HCT116 (cell line): ENCODE data around the gene FAM222B. TPM values are rescaled to one million over a fixed set of nuclear protein-coding genes. Genes with fewer than 3 reads are reported as not detected.

Experiments
- ATAC-seq: fragments of 200-7000 bp; cut with Tn5 transposase; 2 replicates; pipeline ENCODE4 v1.9.1; 2020; ENCODE audit warnings: mild to moderate bottlenecking, moderate library complexity
- BruUV-seq: library from RNA; stranded (reverse); fragments of 400-500 nt; replicated peaks from 2 replicates; lab custom pipeline; 2021; lab: Mats Ljungman, UMichigan
- CTCF ChIA-PET: fragments of 300-600 bp; sonication (Branson Sonifier 250); formaldehyde crosslinking; loops from one replicate; lab custom pipeline; 2021; ENCODE audit warnings: antibody characterized with exemption; lab: Charles Lee
- POLR2A ChIA-PET: fragments of 300-600, 350-600 bp; sonication (Branson Sonifier 250); formaldehyde crosslinking; loops from one replicate; lab custom pipeline; 2021; ENCODE audit warnings: antibody characterized with exemption; lab: Charles Lee
- RAD21 ChIA-PET, 2 experiments: fragments of 300-600 bp; sonication (Branson Sonifier 250); formaldehyde crosslinking; loops; one replicate each; lab custom pipeline; 2023; ENCODE audit warnings: low total read pairs in 2 of 2; ENCODE audit not compliant: uncharacterized antibody in 2 of 2, unreplicated experiment in 2 of 2, low non-redundant PET in 1 of 2; lab: Charles Lee
- DNase-seq: peaks from one replicate; pipeline ENCODE4 v3.0.0-alpha.2; 2010; ENCODE audit warnings: low read depth, low spot score
- H2AFZ ChIP-seq: fragments of 200-600 bp; shearing (Covaris generic), sonication (generic); 2 replicates; pipeline ENCODE4 v1.6.1; 2017; ENCODE audit warnings: low read depth, mixed run types, mixed read lengths, antibody characterized with exemption, low read length; ENCODE audit not compliant: poor library complexity, severe bottlenecking
- H3K27ac ChIP-seq: 2 replicates; pipeline ENCODE4 v1.5.1; 2012; ENCODE audit warnings: low read depth, low read length
- H3K27me3 ChIP-seq: fragments of 200-600 bp; sonication (generic); 2 replicates; pipeline ENCODE4 v1.6.1; 2016; ENCODE audit warnings: mixed run types, low read length, mixed read lengths; ENCODE audit not compliant: insufficient read depth
- H3K36me3 ChIP-seq, 2 experiments: fragments of 200-500 bp in 1 of 2; fragments of 200-600 bp in 1 of 2; sonication (Bioruptor generic) in 1 of 2; sonication (generic) in 1 of 2; 2 replicates each; pipeline versions ENCODE4 v1.5.1 to v1.6.1; 2014 to 2016; ENCODE audit warnings: low read length in 2 of 2, inconsistent platforms in 1 of 2, mixed read lengths in 1 of 2, mixed run types in 1 of 2; ENCODE audit not compliant: insufficient read depth in 2 of 2, control insufficient read depth in 1 of 2
- H3K4me1 ChIP-seq, 2 experiments: fragments of 200-600 bp in 1 of 2; sonication (generic) in 1 of 2; 2 replicates each; pipeline versions ENCODE4 v1.5.1 to v1.6.1; 2012 to 2017; ENCODE audit warnings: low read length in 2 of 2, inconsistent platforms in 1 of 2, mild to moderate bottlenecking in 1 of 2, mixed read lengths in 1 of 2, mixed run types in 1 of 2, moderate library complexity in 1 of 2; ENCODE audit not compliant: insufficient read depth in 2 of 2, control insufficient read depth in 1 of 2
- H3K4me2 ChIP-seq: fragments of 200-600 bp; sonication (generic); 2 replicates; pipeline ENCODE4 v1.6.1; 2017; ENCODE audit warnings: mixed run types, low read length, mixed read lengths
- H3K4me3 ChIP-seq, 2 experiments: fragments of 200-600 bp in 1 of 2; sonication (generic) in 1 of 2; replicated peaks in 1 of 2; 2 replicates each; pipeline ENCODE4 v1.5.1; 2011 to 2016; ENCODE audit warnings: low read length in 2 of 2, control low read depth in 1 of 2, low read depth in 1 of 2, mild to moderate bottlenecking in 1 of 2, mixed read lengths in 1 of 2, mixed run types in 1 of 2
- H3K79me2 ChIP-seq: fragments of 200-600 bp; sonication (generic); 2 replicates; pipeline ENCODE4 v1.6.1; 2017; ENCODE audit warnings: mild to moderate bottlenecking, mixed run types, low read length, moderate library complexity, mixed read lengths; ENCODE audit not compliant: insufficient read depth
- H3K9ac ChIP-seq: fragments of 200-600 bp; sonication (generic); 2 replicates; pipeline ENCODE4 v1.6.1; 2016; ENCODE audit warnings: low read length, mixed read lengths
- H3K9me2 ChIP-seq: fragments of 200-600 bp; sonication (generic), shearing (Covaris generic); 2 replicates; pipeline ENCODE4 v1.6.1; 2017; ENCODE audit warnings: mixed run types, mild to moderate bottlenecking, moderate library complexity; ENCODE audit not compliant: insufficient read depth
- H3K9me3 ChIP-seq, 2 experiments: fragments of 200-500 bp in 1 of 2; fragments of 200-600 bp in 1 of 2; sonication (Bioruptor generic) in 1 of 2; sonication (generic) in 1 of 2; 2 replicates each; pipeline ENCODE4 v1.6.1; 2014 to 2017; ENCODE audit warnings: low read length in 2 of 2, mixed read lengths in 2 of 2, inconsistent platforms in 1 of 2, low read depth in 1 of 2, mild to moderate bottlenecking in 1 of 2, mixed run types in 1 of 2, moderate library complexity in 1 of 2; ENCODE audit not compliant: control insufficient read depth in 1 of 2, insufficient read depth in 1 of 2
- H4K20me1 ChIP-seq: fragments of 200-600 bp; sonication (generic), shearing (Covaris generic); 2 replicates; pipeline ENCODE4 v1.6.1; 2017; ENCODE audit warnings: mixed run types, mild to moderate bottlenecking, moderate library complexity; ENCODE audit not compliant: insufficient read depth
- CBX3 ChIP-seq: IDR thresholded peaks from 2 replicates; pipeline ENCODE4 v1.6.1; 2012; ENCODE audit warnings: low read depth
- CTCF ChIP-seq, 3 experiments: fragments of 200-600 bp in 1 of 3; sonication (generic) in 1 of 3; IDR thresholded peaks in 2 of 3; conservative IDR thresholded peaks in 1 of 3; 2 replicates each; pipeline ENCODE4 v1.5.1; 2012 to 2017; ENCODE audit warnings: low read depth in 2 of 3, low read length in 2 of 3, antibody characterized with exemption in 1 of 3, borderline replicate concordance in 1 of 3, control low read depth in 1 of 3, mild to moderate bottlenecking in 1 of 3, mixed read lengths in 1 of 3, mixed run types in 1 of 3, moderate library complexity in 1 of 3; ENCODE audit not compliant: insufficient read depth in 1 of 3
- ELF1 ChIP-seq: IDR thresholded peaks from 2 replicates; pipeline ENCODE4 v1.6.1; 2012; ENCODE audit warnings: low read depth, borderline replicate concordance
- EZH2phosphoT487 ChIP-seq: fragments of 200-600 bp; IDR thresholded peaks from 2 replicates; pipeline ENCODE4 v1.6.1; 2018; ENCODE audit warnings: antibody characterized with exemption, borderline replicate concordance
- FOSL1 ChIP-seq: IDR thresholded peaks from 2 replicates; pipeline ENCODE4 v1.6.1; 2012; ENCODE audit warnings: low read depth
- JUND ChIP-seq: IDR thresholded peaks from 2 replicates; pipeline ENCODE4 v1.6.1; 2012
- RAD21 ChIP-seq: IDR thresholded peaks from 2 replicates; pipeline ENCODE4 v1.6.1; 2012; ENCODE audit warnings: low read depth, mild to moderate bottlenecking
- SP1 ChIP-seq: IDR thresholded peaks from 2 replicates; pipeline ENCODE4 v1.6.1; 2012; ENCODE audit warnings: low read depth
- SRF ChIP-seq: IDR thresholded peaks from 2 replicates; pipeline ENCODE4 v1.6.1; 2012; ENCODE audit warnings: low read depth
- TCF7L2 ChIP-seq: IDR thresholded peaks from 2 replicates; pipeline ENCODE4 v1.7.0; 2011; ENCODE audit warnings: borderline replicate concordance, inconsistent platforms; ENCODE audit not compliant: insufficient read depth, insufficient read length; ENCODE audit errors: extremely low read depth
- YY1 ChIP-seq: IDR thresholded peaks from 2 replicates; pipeline ENCODE4 v1.6.1; 2011; ENCODE audit warnings: low read length, low read depth, moderate library complexity, mild to moderate bottlenecking; ENCODE audit not compliant: insufficient replicate concordance; ENCODE audit errors: extremely low read depth
- ZBTB33 ChIP-seq: IDR thresholded peaks from 2 replicates; pipeline ENCODE4 v1.6.1; 2011; ENCODE audit warnings: mild to moderate bottlenecking, low read length, moderate library complexity; ENCODE audit not compliant: insufficient replicate concordance; ENCODE audit errors: extremely low read depth
- intact Hi-C: fragments of 100-400 bp; cut with micrococcal nuclease; formaldehyde crosslinking; loops from 2 replicates; pipeline ENCODE4 v1.10.0; 2022
- total RNA-seq: library from RNA; stranded (reverse); gene quantifications from one replicate; pipeline ENCODE4 v1.2.1, GENCODE V29; 2021; ENCODE audit not compliant: unreplicated experiment
- TF ChIP-seq, protein P1 (sequence below): IDR thresholded peaks from 2 replicates; pipeline ENCODE4 v1.6.1; 2012

FAM222B gene
- total RNA-seq, 1 experiment from 2014 or later = 22.7 TPM

DNA sequence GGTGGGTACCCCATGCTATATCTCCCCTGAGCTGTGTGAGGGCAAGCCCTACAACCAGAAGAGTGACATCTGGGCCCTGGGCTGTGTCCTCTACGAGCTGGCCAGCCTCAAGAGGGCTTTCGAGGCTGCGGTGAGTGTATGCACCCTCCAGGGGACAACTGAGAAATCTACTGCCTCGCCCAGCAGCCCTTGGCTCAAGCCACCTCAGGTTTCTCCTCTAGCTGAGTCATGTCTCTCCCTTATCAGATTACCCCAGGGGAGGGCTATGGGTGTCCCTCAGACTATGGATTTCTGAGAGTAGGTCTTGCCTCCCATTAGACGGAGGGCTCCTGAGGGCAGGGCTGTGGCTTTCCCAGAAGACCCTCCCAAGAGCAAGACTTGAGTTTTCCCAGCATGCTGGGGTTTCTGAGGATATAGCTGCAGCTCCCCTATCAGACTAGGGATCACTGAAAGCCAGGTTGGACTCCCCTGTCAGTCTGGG lies 107.3 kb downstream of the FAM222B start:
- Histone ChIP-seq H3K4me2 (peak overlapping the region; percentile 61), H3K9ac (peak overlapping the region; percentile 26; the same call in 1 of the 2 replicates), H3K4me1 (peaks cover 14 to 19% of the 10 kb centered on the region in 2 experiments), H3K9me3 (no peaks in the 10 kb centered on the region), H3K79me2 (no peaks in the 10 kb centered on the region), H2AFZ (no peak overlapping the region), H3K36me3 (no peaks in the 10 kb centered on the region), H3K27me3 (no peaks in the 10 kb centered on the region), H3K4me3 (peak overlapping the region in 1 of 2 experiments; percentile 11; a peak in 1 of 4 replicates), H3K27ac (peak overlapping the region; percentile 57), H3K9me2 (no peaks in the 10 kb centered on the region), H4K20me1 (no peaks in the 10 kb centered on the region)
- intact Hi-C loops = no loop called here
- 0 out of 6 replicates have a peak, but pooled peaks of 1 of the 3 experiments have one; percentile 11 for TF ChIP-seq CTCF (IDR thresholded peaks at IDR 0.05 in 2 of 3, conservative IDR thresholded peaks at IDR 0.05 in 1 of 3; ENCODE audit: borderline replicate concordance in 1 of 3, insufficient read depth in 1 of 3, low read depth in 2 of 3, low read length in 2 of 3)
- TF ChIP-seq TCF7L2 = no peak
- TF ChIP-seq SP1 = 0 out of 2 replicates have a peak, but pooled peaks have one; percentile 26
- ATAC-seq (peak; percentile 89), DNase-seq (no peak)
- BruUV-seq = no TSS peak
- RAD21 ChIA-PET = interaction anchor here (0.6 to 1.2 kb wide), 2 partner anchors 8 to 144 kb away, joined by 3 read pairs; no protein-coding TSS in a partner anchor
- POLR2A ChIA-PET = interaction anchor here (0.6 to 1.4 kb wide), 4 partner anchors 8 to 15 kb away, joined by 3 to 6 read pairs (median 4); partner anchors contain the start of gene RPL23A
- CTCF ChIA-PET = interaction anchor here (1.0 to 1.2 kb wide), 2 partner anchors 15 to 28 kb away, joined by 5 read pairs; no protein-coding TSS in a partner anchor

- peak overlapping the region in 1 of 2 experiments; percentile 11; a peak in 1 of 4 replicates for H3K4me3 ChIP-seq
- ATAC-seq (no peak), DNase-seq (no peak)
- no peaks in the 10 kb centered on the region for H3K9me2 ChIP-seq
- H3K27ac ChIP-seq = peak overlapping the region; percentile 57
- peak overlapping the region; percentile 61 for H3K4me2 ChIP-seq
- POLR2A ChIA-PET = interaction anchor here (0.6 to 1.4 kb wide), 4 partner anchors 8 to 16 kb away, joined by 3 to 6 read pairs (median 4); partner anchors contain the start of gene RPL23A
- no peaks in the 10 kb centered on the region for H3K9me3 ChIP-seq
- no TSS peak for BruUV-seq
- no peaks in the 10 kb centered on the region for H4K20me1 ChIP-seq
- CTCF ChIA-PET = interaction anchor here (1.0 to 1.2 kb wide), 2 partner anchors 15 to 29 kb away, joined by 5 read pairs; no protein-coding TSS in a partner anchor
- H2AFZ ChIP-seq = no peak overlapping the region
- no peaks in the 10 kb centered on the region for H3K79me2 ChIP-seq
- H3K4me1 ChIP-seq = peaks cover 17 to 21% of the 10 kb centered on the region in 2 experiments
- H3K9ac ChIP-seq = peak overlapping the region; percentile 26; the same call in 1 of the 2 replicates
- H3K27me3 ChIP-seq = no peaks in the 10 kb centered on the region
- RAD21 ChIA-PET = interaction anchor here in 1 of 2 experiments (1.2 kb wide), 1 partner anchor 8 kb away, joined by 3 read pairs; no protein-coding TSS in a partner anchor
- H3K36me3 ChIP-seq = no peaks in the 10 kb centered on the region
- intact Hi-C loops = no loop called here
- TF ChIP-seq SP1 (no peak), ELF1 (no peak), CBX3 (no peak), YY1 (no peak), SRF (no peak), RAD21 (no peak), FOSL1 (no peak), TCF7L2 (no peak), ZBTB33 (no peak), JUND (no peak), EZH2phosphoT487 (no peak)
- TF ChIP-seq, protein P1, sequence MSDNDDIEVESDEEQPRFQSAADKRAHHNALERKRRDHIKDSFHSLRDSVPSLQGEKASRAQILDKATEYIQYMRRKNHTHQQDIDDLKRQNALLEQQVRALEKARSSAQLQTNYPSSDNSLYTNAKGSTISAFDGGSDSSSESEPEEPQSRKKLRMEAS = no peak
Observed at GRCh38 chr17:28734712-28735241, 107.8 kb downstream of the FAM222B start.
